Nephron (organoid): ENCODE measurements around the gene CLCN4.

Experiments
- H3K27ac Mint-ChIP-seq, 3 experiments: 2 replicates each; pipeline ENCODE4 v1.8.0; 2020; ENCODE audit warnings: mixed read lengths in 3 of 3, mild to moderate bottlenecking in 2 of 3, moderate library complexity in 1 of 3
- H3K27me3 Mint-ChIP-seq: 2 replicates; pipeline ENCODE4 v1.8.0; 2021; ENCODE audit warnings: low read depth, mild to moderate bottlenecking, moderate library complexity, mixed read lengths
- H3K36me3 Mint-ChIP-seq: 2 replicates; pipeline ENCODE4 v1.8.0; 2020; ENCODE audit warnings: low read depth, mixed read lengths
- H3K4me1 Mint-ChIP-seq: 2 replicates; pipeline ENCODE4 v1.8.0; 2020; ENCODE audit warnings: mixed read lengths
- H3K4me3 Mint-ChIP-seq, 3 experiments: 2 replicates each; pipeline ENCODE4 v1.8.0; 2020; ENCODE audit warnings: mild to moderate bottlenecking in 3 of 3, mixed read lengths in 3 of 3, moderate library complexity in 2 of 3
- H3K9me3 Mint-ChIP-seq: 2 replicates; pipeline ENCODE4 v1.8.0; 2020; ENCODE audit warnings: mixed read lengths
- TF ChIP-seq, protein P1 (sequence below), 3 experiments: fragments of 200-600 bp; sonication (generic); IDR thresholded peaks; one replicate each; pipeline ENCODE4 v1.5.0; 2021; ENCODE audit warnings: antibody characterized with exemption in 3 of 3; ENCODE audit not compliant: unreplicated experiment in 3 of 3

CLCN4 gene

DNA sequence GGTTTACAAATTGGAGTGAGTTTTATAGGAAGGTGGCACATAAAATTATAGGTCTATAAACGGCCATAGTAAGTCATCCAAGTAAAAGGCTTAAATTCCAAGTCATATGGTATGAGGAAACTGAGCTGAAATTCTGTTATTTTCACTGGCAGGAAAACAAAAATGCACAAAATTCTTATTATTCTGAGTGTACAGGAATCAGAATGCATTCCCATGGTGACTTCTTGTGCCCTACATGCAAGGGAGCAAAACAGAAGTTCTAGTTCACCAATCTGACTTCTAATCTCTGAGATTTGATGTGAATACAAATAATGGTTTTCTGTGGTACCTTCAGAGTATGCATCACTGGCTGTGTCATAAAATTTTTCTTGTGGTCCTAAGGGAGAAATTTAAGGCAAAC, 102.9 kb downstream of the CLCN4 start:
- Mint-ChIP-seq H3K27me3 (no peaks in the 10 kb centered on the region), H3K4me3 (no peak overlapping the region), H3K9me3 (peaks cover 16% of the 10 kb centered on the region), H3K36me3 (no peaks in the 10 kb centered on the region), H3K27ac (no peak overlapping the region), H3K4me1 (no peaks in the 10 kb centered on the region)
- TF ChIP-seq, protein P1, sequence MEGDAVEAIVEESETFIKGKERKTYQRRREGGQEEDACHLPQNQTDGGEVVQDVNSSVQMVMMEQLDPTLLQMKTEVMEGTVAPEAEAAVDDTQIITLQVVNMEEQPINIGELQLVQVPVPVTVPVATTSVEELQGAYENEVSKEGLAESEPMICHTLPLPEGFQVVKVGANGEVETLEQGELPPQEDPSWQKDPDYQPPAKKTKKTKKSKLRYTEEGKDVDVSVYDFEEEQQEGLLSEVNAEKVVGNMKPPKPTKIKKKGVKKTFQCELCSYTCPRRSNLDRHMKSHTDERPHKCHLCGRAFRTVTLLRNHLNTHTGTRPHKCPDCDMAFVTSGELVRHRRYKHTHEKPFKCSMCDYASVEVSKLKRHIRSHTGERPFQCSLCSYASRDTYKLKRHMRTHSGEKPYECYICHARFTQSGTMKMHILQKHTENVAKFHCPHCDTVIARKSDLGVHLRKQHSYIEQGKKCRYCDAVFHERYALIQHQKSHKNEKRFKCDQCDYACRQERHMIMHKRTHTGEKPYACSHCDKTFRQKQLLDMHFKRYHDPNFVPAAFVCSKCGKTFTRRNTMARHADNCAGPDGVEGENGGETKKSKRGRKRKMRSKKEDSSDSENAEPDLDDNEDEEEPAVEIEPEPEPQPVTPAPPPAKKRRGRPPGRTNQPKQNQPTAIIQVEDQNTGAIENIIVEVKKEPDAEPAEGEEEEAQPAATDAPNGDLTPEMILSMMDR (IDR thresholded peaks at IDR 0.05; ENCODE audit: unreplicated experiment in 3 of 3): no peak

GRCh38 chrX:10265775-10266174, 109.0 kb downstream of the CLCN4 start:
- Mint-ChIP-seq H3K27me3 (no peaks in the 10 kb centered on the region), H3K27ac (no peak overlapping the region), H3K4me3 (no peak overlapping the region), H3K36me3 (no peaks in the 10 kb centered on the region), H3K9me3 (peaks cover 27% of the 10 kb centered on the region), H3K4me1 (no peaks in the 10 kb centered on the region)
- TF ChIP-seq, protein P1 (IDR thresholded peaks at IDR 0.05; ENCODE audit: unreplicated experiment in 3 of 3): no peak

DNA sequence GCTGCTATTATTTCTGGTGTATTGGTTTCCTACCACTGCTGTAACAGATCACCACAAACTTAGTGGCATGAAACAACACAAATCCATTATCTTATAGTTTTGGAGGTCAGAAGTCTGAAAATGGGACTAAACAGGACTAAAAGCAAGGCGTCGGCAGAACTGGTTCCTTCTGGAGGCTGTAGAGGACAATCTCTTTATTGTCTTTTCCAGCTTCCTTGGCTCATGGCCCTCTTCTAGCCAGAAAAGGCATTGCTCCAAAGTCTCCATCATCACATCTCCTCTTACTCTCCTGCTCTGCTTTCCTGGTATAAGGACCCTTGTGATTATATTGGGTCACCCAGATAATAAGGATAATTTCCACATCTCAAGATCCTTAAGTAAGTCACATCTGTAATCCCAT, 121.9 kb downstream of the CLCN4 start:
- no peaks in the 10 kb centered on the region for H3K36me3 Mint-ChIP-seq
- H3K9me3 Mint-ChIP-seq: no peaks in the 10 kb centered on the region
- TF ChIP-seq, protein P1 (IDR thresholded peaks at IDR 0.05; ENCODE audit: unreplicated experiment in 3 of 3): no peak
- H3K27ac Mint-ChIP-seq: no peak overlapping the region
- peaks cover 12% of the 10 kb centered on the region for H3K4me1 Mint-ChIP-seq
- peaks cover 3% of the 10 kb centered on the region for H3K27me3 Mint-ChIP-seq
- H3K4me3 Mint-ChIP-seq: no peak overlapping the region

DNA sequence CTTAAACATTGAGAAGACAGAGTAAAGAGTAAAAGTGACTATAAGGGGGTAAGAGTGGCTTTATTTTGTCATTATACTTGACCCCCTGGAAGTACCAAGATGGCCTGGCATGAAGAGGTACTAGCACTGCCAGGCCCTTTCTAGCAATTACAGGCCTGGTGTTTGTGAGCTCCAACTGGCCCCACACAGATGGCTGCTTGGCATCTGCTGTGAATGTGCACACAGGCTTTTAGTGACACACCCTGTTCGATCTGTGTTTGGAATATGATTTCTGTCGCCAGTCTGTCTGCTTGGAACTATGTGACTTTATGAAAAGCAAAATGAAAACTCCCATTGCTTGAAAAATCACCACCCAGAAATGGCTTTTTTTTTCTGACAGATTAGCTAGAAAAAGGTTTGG, 123.3 kb downstream of the CLCN4 start:
- no peaks in the 10 kb centered on the region for H3K36me3 Mint-ChIP-seq
- no peak overlapping the region for H3K27ac Mint-ChIP-seq
- TF ChIP-seq, protein P1 (IDR thresholded peaks at IDR 0.05; ENCODE audit: unreplicated experiment in 3 of 3): no peak
- peaks cover 3% of the 10 kb centered on the region for H3K27me3 Mint-ChIP-seq
- H3K9me3 Mint-ChIP-seq: no peaks in the 10 kb centered on the region
- peaks cover 13% of the 10 kb centered on the region for H3K4me1 Mint-ChIP-seq
- H3K4me3 Mint-ChIP-seq: no peak overlapping the region

DNA sequence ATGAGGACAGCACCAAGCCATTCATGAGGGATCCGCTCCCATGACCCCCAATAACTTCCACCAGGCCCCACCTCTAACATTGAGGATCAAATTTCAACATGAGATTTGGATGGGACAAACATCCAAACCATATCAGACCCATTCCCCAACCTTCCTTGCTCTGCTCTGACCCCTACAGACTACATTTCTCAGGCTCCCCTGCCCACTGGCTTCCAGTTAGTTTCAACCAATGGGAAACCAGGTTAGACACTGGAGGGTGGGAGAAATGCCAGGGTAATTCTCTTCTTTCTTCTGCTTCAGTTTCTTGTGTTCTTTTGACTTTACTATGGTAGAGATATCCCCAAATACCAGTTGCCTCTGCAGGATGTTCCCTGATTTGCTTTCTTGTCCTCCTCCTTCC, 125.7 kb downstream of the CLCN4 start:
- Mint-ChIP-seq H3K36me3 (no peaks in the 10 kb centered on the region), H3K4me1 (peaks cover 13% of the 10 kb centered on the region), H3K27ac (peak overlapping the region; percentile 32 to 88 (median 74)), H3K4me3 (no peak overlapping the region), H3K27me3 (peaks cover 1% of the 10 kb centered on the region), H3K9me3 (peaks cover 3% of the 10 kb centered on the region)
- TF ChIP-seq, protein P1 (IDR thresholded peaks at IDR 0.05; ENCODE audit: unreplicated experiment in 3 of 3): no peak

- Mint-ChIP-seq H3K36me3 (no peaks in the 10 kb centered on the region), H3K9me3 (peaks cover 7% of the 10 kb centered on the region), H3K27ac (no peak overlapping the region), H3K27me3 (no peaks in the 10 kb centered on the region), H3K4me3 (no peak overlapping the region), H3K4me1 (peaks cover 10% of the 10 kb centered on the region)
- TF ChIP-seq, protein P1 (IDR thresholded peaks at IDR 0.05; ENCODE audit: unreplicated experiment in 3 of 3): no peak
These were observed 129.4 kb downstream of the CLCN4 start for GRCh38 chrX:10286195-10286594.
